GM11168 (cell line): Measurements from ENCODE around the gene CLUH.

Experiments used
- in situ Hi-C: fragments of 300-500 bp; cut with MboI; formaldehyde crosslinking; loops from one replicate; pipeline ENCODE4 v1.12.0; 2022; ENCODE audit warnings: low sequenced_read_pairs; ENCODE audit not compliant: unreplicated experiment

Gene CLUH

GRCh38 chr17:2647957-2648356 lies 63.6 kb downstream of the CLUH start:
- in situ Hi-C loops, result no loop called here

- in situ Hi-C loops, result no loop called here
These were observed 66.6 kb downstream of the CLUH start for GRCh38 chr17:2644971-2645370.
